Suppressor macrophage (primary cell): ENCODE measurements around the gene CCR7.
A peak's percentile ranks its signal among the peaks of the same experiment; 100 is the strongest.

Experiments
- DNase-seq, 4 experiments: peaks; one replicate each; pipeline ENCODE4 v3.0.0-alpha.2; 2020 to 2022
- total RNA-seq, 17 experiments: gene quantifications; one replicate each; lab custom pipeline; 2026; ENCODE audit warnings: mixed read lengths in 6 of 17, inconsistent platforms in 3 of 17; lab: John Stamatoyannopoulos, UW

Gene CCR7
- total RNA-seq: 0 to 433 (median 1.2) reads per million in 17 experiments

GRCh38 chr17:40564883-40565768 lies at the start of gene CCR7:
Gene CCR7 (minus strand): TSS chr17:40565472. CDS start chr17:40565409, 63 bp downstream.
- DNase-seq: no peak

- no peak for DNase-seq
These were observed 49.3 kb upstream of the CCR7 start for GRCh38 chr17:40614431-40615067.

GRCh38 chr17:40613467-40614154 lies 48.3 kb upstream of the CCR7 start:
- no peak for DNase-seq

- peak in 1 of 4 experiments; percentile 12 for DNase-seq
These were observed 47.5 kb upstream of the CCR7 start for GRCh38 chr17:40612599-40613244.

- no peak for DNase-seq
These were observed 46.7 kb upstream of the CCR7 start for GRCh38 chr17:40611840-40612474.

GRCh38 chr17:40610359-40610758 lies 45.1 kb upstream of the CCR7 start:
- DNase-seq: no peak

GRCh38 chr17:40608061-40608581 lies 42.8 kb upstream of the CCR7 start:
- no peak for DNase-seq

- no peak for DNase-seq
These were observed 42.4 kb upstream of the CCR7 start for GRCh38 chr17:40607641-40608040.

- no peak for DNase-seq
These were observed 41.5 kb upstream of the CCR7 start for GRCh38 chr17:40606548-40607353.

- DNase-seq: no peak
These were observed 40.0 kb upstream of the CCR7 start for GRCh38 chr17:40605306-40605705.

GRCh38 chr17:40604327-40605080 lies 39.2 kb upstream of the CCR7 start:
- no peak for DNase-seq

GRCh38 chr17:40602445-40603443 lies 37.5 kb upstream of the CCR7 start:
- DNase-seq: no peak

GRCh38 chr17:40600486-40601046 lies 35.3 kb upstream of the CCR7 start:
- no peak for DNase-seq

GRCh38 chr17:40599468-40599763 lies 34.1 kb upstream of the CCR7 start:
- no peak for DNase-seq

GRCh38 chr17:40598619-40599467 lies 33.6 kb upstream of the CCR7 start:
- DNase-seq: peak; percentile 56 to 76 (median 62)

- no peak for DNase-seq
These were observed 33.0 kb upstream of the CCR7 start for GRCh38 chr17:40598301-40598618.

- no peak for DNase-seq
These were observed 32.5 kb upstream of the CCR7 start for GRCh38 chr17:40597556-40598300.
